ENCODE measurements around the gene TM4SF1.

DNA sequence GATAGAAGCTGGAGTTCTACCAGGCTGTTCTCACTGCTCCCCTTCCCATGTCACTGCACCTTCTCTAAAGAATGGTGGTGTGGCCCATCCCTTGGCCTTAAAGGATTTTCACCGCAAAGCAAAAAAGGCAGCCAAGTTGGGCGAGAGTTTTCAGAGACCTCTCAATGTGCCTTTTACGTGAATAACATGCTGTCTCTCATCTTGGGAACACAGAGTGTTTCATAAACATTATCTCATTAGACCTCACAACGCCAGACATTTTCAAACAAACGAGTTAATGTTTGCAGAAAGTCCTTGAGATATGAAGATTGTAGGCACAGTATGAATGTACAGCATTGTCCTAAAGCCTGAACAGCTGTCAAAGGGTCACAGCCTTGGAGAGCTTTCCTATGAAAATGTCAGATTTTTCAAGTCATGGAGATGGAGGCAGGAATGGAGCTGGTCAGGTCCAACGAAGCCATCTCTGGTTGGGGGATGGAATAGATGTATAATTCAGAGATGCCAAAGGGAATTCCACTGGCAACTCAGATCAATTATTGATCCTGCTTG lies 21.3 kb downstream of the TM4SF1 start:
- TF ChIP-seq POLR2AphosphoS5 (IDR thresholded peaks at IDR 0.05) (no peak), EZH2 (IDR thresholded peaks at IDR 0.05; ENCODE audit: borderline replicate concordance, insufficient read depth, low read length, poor library complexity, severe bottlenecking) (no peak), RAD21 (conservative IDR thresholded peaks at IDR 0.05) (no peak), SMC3 (conservative IDR thresholded peaks at IDR 0.05; ENCODE audit: poor library complexity) (no peak)
- TF ChIP-seq, protein P1, sequence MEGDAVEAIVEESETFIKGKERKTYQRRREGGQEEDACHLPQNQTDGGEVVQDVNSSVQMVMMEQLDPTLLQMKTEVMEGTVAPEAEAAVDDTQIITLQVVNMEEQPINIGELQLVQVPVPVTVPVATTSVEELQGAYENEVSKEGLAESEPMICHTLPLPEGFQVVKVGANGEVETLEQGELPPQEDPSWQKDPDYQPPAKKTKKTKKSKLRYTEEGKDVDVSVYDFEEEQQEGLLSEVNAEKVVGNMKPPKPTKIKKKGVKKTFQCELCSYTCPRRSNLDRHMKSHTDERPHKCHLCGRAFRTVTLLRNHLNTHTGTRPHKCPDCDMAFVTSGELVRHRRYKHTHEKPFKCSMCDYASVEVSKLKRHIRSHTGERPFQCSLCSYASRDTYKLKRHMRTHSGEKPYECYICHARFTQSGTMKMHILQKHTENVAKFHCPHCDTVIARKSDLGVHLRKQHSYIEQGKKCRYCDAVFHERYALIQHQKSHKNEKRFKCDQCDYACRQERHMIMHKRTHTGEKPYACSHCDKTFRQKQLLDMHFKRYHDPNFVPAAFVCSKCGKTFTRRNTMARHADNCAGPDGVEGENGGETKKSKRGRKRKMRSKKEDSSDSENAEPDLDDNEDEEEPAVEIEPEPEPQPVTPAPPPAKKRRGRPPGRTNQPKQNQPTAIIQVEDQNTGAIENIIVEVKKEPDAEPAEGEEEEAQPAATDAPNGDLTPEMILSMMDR (IDR thresholded peaks at IDR 0.05; ENCODE audit: poor library complexity, severe bottlenecking), result no peak

All from neural cell (in vitro differentiated cells).